ENCODE results near the gene TAF11L2. TPM values are rescaled to one million over a fixed set of nuclear protein-coding genes. Genes with fewer than 3 reads are reported as not detected.
"Not testable (repeated sequence)": the region's sequence is repeated elsewhere in the genome, so short reads cannot be mapped to it uniquely, and the experiment has no call there.

Gene TAF11L2
- total and polyA plus RNA-seq, 7 donors, result not detected

DNA sequence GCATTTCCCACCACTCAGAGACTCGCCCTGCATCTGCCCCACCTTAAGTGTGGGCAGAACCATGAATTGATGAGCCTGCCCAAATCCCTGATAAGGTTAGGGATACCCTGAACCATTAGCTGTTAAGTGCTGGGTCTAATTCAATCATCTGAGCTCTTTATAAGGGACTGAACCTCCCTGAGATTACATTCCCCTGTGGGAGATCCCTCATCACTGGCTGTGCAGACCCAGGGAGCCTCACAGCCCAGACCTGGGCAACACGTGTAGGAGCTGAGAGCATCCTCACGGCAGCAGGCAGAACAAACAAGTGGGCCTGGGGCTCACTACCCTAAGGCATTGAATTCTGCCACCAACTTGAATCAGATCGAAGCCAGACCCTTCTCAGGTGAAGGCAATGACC is 585 bp upstream of the TAF11L2 start:
- intact Hi-C loops (cut with DNase I), result no loop called here
- Histone ChIP-seq H3K36me3 (no peaks in the 10 kb centered on the region), H3K27ac (no peak overlapping the region), H3K4me1 (no peaks in the 10 kb centered on the region), H3K9me3 (no peaks in the 10 kb centered on the region), H3K4me3 (no peak overlapping the region), H3K27me3 (no peaks in the 10 kb centered on the region)
- TF ChIP-seq, protein P1, sequence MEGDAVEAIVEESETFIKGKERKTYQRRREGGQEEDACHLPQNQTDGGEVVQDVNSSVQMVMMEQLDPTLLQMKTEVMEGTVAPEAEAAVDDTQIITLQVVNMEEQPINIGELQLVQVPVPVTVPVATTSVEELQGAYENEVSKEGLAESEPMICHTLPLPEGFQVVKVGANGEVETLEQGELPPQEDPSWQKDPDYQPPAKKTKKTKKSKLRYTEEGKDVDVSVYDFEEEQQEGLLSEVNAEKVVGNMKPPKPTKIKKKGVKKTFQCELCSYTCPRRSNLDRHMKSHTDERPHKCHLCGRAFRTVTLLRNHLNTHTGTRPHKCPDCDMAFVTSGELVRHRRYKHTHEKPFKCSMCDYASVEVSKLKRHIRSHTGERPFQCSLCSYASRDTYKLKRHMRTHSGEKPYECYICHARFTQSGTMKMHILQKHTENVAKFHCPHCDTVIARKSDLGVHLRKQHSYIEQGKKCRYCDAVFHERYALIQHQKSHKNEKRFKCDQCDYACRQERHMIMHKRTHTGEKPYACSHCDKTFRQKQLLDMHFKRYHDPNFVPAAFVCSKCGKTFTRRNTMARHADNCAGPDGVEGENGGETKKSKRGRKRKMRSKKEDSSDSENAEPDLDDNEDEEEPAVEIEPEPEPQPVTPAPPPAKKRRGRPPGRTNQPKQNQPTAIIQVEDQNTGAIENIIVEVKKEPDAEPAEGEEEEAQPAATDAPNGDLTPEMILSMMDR (IDR thresholded peaks at IDR 0.05), result no peak
- TF ChIP-seq POLR2AphosphoS5 (IDR thresholded peaks at IDR 0.05) (no peak), POLR2A (IDR thresholded peaks at IDR 0.05) (no peak), EP300 (IDR thresholded peaks at IDR 0.05) (no peak)
- 85 to 87% methylated on average over 4 of the region's 4 CpGs for WGBS, 2 donors
- no peak for DNase-seq

DNA sequence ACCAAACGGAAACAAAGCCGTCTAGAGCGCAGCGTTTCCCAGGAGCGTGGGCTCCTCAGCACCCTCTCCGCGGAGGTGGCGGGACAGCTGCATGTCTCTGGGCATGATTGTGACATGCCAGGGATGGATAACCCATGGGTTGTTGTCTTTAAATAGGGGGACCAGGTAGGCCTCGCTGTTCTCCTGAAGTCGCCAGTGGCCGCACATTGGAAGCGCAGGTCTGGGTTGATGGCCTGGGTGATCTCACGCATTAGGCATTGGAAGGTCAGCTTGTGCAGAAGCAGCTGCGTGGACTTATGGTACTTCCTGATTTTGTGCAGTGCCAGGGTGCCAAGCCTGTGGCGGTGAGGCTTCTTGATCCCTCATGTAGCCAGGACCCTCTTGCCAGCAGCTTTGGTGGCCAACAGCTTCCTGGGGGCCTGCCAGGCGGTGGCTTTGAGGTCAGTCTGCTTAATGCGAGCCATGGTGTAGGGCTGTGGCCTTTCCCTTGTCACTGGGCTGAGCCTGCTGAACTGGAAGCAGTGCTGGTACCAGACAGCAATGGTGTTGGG is 13.8 kb downstream of the TAF11L2 start:
- H3K4me3 ChIP-seq, result no peak overlapping the region
- H3K9me3 ChIP-seq, result no peaks in the 10 kb centered on the region
- 93 to 96% methylated on average over 17 of the region's 17 CpGs for WGBS, 2 donors
- no peak overlapping the region for H3K27ac ChIP-seq
- H3K36me3 ChIP-seq, result no peaks in the 10 kb centered on the region
- no peak for TF ChIP-seq EP300 (IDR thresholded peaks at IDR 0.05)
- no peak for TF ChIP-seq POLR2A (IDR thresholded peaks at IDR 0.05)
- no peak for TF ChIP-seq POLR2AphosphoS5 (IDR thresholded peaks at IDR 0.05)
- TF ChIP-seq, protein P1 (IDR thresholded peaks at IDR 0.05), result no peak
- DNase-seq, result no peak
- no peaks in the 10 kb centered on the region for H3K4me1 ChIP-seq
- intact Hi-C loops (cut with DNase I), result no loop called here
- H3K27me3 ChIP-seq, result no peaks in the 10 kb centered on the region

DNA sequence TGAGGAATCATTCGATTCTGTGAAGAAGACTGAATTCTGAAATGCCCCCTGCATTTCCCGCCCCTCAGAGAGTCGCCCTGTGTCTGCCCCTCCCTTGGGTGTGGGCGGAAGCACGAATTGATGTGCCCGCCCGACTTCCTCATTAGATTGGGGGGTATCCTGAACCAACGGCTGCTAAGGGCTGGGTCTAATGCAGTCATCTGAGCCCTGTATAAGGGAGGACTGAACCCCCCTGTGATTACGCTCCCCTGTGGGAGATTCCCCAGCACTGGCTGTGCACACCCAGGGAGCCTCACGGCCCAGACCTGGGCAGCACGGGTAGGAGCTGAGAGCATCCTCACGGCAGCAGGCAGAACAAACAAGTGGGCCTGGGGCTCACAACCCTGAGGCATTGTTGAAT is 19.5 kb downstream of the TAF11L2 start:
- intact Hi-C loops (cut with DNase I); H3K4me3 ChIP-seq; H3K9me3 ChIP-seq; H3K27ac ChIP-seq; DNase-seq; H3K4me1 ChIP-seq; H3K27me3 ChIP-seq; H3K36me3 ChIP-seq: not testable (repeated sequence)
- 71 to 86% methylated on average over 9 to 10 of the region's 12 CpGs for WGBS, 2 donors

DNA sequence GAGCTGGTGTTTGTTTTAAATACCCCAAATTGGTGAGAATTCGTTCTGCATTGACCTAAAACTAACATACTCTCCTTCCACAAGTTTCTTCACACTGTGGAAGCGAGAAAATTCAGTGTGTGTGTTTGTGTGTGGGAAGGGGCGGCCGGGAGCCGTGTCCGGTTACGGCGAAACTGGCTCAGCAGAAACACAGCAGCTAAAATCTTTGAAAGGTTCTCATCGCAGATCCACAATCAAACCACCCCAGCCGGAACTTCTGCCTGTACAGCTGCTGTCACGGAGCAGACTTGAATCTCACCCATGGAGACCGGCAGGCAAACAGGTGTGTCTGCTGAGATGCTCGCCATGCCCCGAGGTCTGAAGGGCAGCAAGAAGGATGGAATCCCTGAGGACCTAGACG is 20.0 kb downstream of the TAF11L2 start, which contains the start of gene TAF11L3:
Gene TAF11L3 (plus strand): TSS at position 301 of the 400 bp plus-strand sequence.
- DNase-seq; H3K27me3 ChIP-seq; H3K36me3 ChIP-seq; H3K4me1 ChIP-seq; H3K4me3 ChIP-seq; H3K9me3 ChIP-seq; intact Hi-C loops (cut with DNase I); H3K27ac ChIP-seq: not testable (repeated sequence)
- WGBS, 2 donors, result no CpG with 5 or more reads among the region's 15 CpGs

DNA sequence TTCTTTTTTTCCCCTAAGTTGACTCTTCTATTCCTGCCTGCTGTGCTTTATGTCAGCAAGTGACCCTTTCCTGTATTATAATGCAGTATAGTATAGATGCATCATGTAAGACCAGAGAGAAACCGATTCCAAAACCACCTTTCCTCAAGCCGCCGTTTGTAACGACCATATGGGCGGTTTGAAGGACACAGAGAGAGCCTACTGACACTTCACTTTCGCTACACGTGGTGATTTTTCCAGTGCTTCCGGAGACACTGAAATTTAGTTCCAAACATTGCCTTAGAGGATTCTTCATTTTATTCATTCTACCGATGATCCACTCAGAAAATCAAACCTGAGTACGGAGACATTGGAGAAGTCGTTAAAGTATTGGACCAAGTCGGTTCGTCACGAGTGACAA is 21.5 kb downstream of the TAF11L2 start:
- WGBS, 2 donors, result 93 to 97% methylated on average over 8 of the region's 14 CpGs
- H3K27me3 ChIP-seq; H3K27ac ChIP-seq; H3K9me3 ChIP-seq; H3K4me3 ChIP-seq; DNase-seq; H3K4me1 ChIP-seq; H3K36me3 ChIP-seq; intact Hi-C loops (cut with DNase I): not testable (repeated sequence)

DNA sequence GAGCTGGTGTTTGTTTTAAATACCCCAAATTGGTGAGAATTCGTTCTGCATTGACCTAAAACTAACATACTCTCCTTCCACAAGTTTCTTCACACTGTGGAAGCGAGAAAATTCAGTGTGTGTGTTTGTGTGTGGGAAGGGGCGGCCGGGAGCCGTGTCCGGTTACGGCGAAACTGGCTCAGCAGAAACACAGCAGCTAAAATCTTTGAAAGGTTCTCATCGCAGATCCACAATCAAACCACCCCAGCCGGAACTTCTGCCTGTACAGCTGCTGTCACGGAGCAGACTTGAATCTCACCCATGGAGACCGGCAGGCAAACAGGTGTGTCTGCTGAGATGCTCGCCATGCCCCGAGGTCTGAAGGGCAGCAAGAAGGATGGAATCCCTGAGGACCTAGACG is 23.5 kb downstream of the TAF11L2 start, which contains the start of gene TAF11L4:
Gene TAF11L4 (plus strand): TSS at position 301 of the 400 bp plus-strand sequence.
- H3K9me3 ChIP-seq; DNase-seq; intact Hi-C loops (cut with DNase I); H3K27ac ChIP-seq; H3K36me3 ChIP-seq; H3K4me3 ChIP-seq; H3K27me3 ChIP-seq; H3K4me1 ChIP-seq: not testable (repeated sequence)
- WGBS, 2 donors, result no CpG with 5 or more reads among the region's 15 CpGs

DNA sequence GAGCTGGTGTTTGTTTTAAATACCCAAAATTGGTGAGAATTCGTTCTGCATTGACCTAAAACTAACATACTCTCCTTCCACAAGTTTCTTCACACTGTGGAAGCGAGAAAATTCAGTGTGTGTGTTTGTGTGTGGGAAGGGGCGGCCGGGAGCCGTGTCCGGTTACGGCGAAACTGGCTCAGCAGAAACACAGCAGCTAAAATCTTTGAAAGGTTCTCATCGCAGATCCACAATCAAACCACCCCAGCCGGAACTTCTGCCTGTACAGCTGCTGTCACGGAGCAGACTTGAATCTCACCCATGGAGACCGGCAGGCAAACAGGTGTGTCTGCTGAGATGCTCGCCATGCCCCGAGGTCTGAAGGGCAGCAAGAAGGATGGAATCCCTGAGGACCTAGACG is 26.9 kb downstream of the TAF11L2 start, which contains the start of gene TAF11L5:
Gene TAF11L5 (plus strand): TSS at position 301 of the 400 bp plus-strand sequence.
- H3K4me1 ChIP-seq; H3K27me3 ChIP-seq; H3K27ac ChIP-seq; H3K9me3 ChIP-seq; H3K4me3 ChIP-seq; H3K36me3 ChIP-seq; intact Hi-C loops (cut with DNase I); DNase-seq: not testable (repeated sequence)
- no CpG with 5 or more reads among the region's 15 CpGs for WGBS, 2 donors

DNA sequence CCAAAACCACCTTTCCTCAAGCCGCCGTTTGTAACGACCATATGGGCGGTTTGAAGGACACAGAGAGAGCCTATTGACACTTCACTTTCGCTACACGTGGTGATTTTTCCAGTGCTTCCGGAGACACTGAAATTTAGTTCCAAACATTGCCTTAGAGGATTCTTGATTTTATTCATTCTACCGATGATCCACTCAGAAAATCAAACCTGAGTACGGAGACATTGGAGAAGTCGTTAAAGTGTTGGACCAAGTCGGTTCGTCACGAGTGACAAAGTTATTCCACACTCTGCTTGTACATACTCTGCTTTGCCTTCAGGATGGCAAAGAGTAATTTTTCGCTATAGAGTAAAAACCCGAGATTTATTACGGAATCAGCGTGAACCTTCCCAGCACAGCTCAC is 28.5 kb downstream of the TAF11L2 start:
- H3K27ac ChIP-seq; H3K9me3 ChIP-seq; H3K4me3 ChIP-seq; H3K36me3 ChIP-seq; intact Hi-C loops (cut with DNase I); H3K27me3 ChIP-seq; H3K4me1 ChIP-seq: not testable (repeated sequence)
- WGBS, 2 donors, result 94 to 95% methylated on average over 9 of the region's 17 CpGs
- DNase-seq, result peak; percentile 77

DNA sequence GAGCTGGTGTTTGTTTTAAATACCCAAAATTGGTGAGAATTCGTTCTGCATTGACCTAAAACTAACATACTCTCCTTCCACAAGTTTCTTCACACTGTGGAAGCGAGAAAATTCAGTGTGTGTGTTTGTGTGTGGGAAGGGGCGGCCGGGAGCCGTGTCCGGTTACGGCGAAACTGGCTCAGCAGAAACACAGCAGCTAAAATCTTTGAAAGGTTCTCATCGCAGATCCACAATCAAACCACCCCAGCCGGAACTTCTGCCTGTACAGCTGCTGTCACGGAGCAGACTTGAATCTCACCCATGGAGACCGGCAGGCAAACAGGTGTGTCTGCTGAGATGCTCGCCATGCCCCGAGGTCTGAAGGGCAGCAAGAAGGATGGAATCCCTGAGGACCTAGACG is 30.3 kb downstream of the TAF11L2 start, which contains the start of gene TAF11L6:
Gene TAF11L6 (plus strand): TSS at position 301 of the 400 bp plus-strand sequence.
- DNase-seq; H3K4me3 ChIP-seq; H3K27ac ChIP-seq; H3K4me1 ChIP-seq; intact Hi-C loops (cut with DNase I); H3K36me3 ChIP-seq; H3K9me3 ChIP-seq; H3K27me3 ChIP-seq: not testable (repeated sequence)
- no CpG with 5 or more reads among the region's 15 CpGs for WGBS, 2 donors
